ENCODE measurements around the gene FOXP1. TPM values are rescaled to one million over a fixed set of nuclear protein-coding genes. Genes with fewer than 3 reads are reported as not detected.

The FOXP1 gene
- total and polyA plus RNA-seq, 2 of the 13 experiments (the other 11 are each of a cell fraction or from before 2014, with no cell fraction given), result 40.4 to 59.0 TPM

DNA sequence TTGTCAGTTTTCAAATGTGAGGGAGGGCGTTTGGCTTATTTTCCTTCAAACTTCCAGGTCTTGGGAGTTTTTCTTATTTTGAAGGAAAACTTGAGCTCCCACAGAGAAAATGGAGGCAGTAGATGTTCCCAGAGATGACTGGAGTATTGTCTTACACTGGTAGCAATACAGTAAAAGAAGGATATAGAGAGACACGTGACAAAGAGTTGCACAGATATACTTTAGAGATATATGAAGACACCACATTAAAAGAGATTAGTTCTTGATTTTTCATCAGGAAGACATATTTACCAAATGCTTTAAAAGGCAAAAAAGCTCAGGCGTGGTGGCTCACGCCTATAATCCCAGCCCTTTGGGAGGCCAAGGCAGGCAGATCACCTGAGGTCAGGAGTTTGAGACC lies 490.9 kb downstream of the FOXP1 start:
- no TSS peak for BruUV-seq (replicated peaks)
- H3K27ac ChIP-seq (ENCODE audit: extremely low read length, insufficient read depth, low read length), result no peak overlapping the region
- FAIRE-seq (no peak), DNase-seq (ENCODE audit: low spot score) (no peak), ATAC-seq (no peak)
- no peaks in the 10 kb centered on the region for H4K20me1 ChIP-seq (ENCODE audit: insufficient read depth, low read length)
- H3K36me3 ChIP-seq (replicated peaks in 1 of 2; ENCODE audit: control insufficient read depth in 1 of 2, insufficient read depth in 2 of 2, low read length in 2 of 2), result 0 out of 5 replicates have a peak, but pooled peaks cover 0 to 5% of the 10 kb centered on the region in 2 experiments
- CTCF ChIA-PET (ENCODE audit: low intra/inter-chr PET ratio, low total read pairs), result no interaction called here
- H3K9me3 ChIP-seq (ENCODE audit: low read length), result no peaks in the 10 kb centered on the region
- in situ Hi-C loops (cut with HindIII; ENCODE audit: extremely low pct_ligation_motif_present, low pct_unique_long_range_greater_than_20kb), result no loop called here
- H3K9ac ChIP-seq (ENCODE audit: insufficient read depth, low read depth, low read length), result no peak overlapping the region
- TF ChIP-seq ZNF674 (CRISPR knock-in tag; IDR thresholded peaks at IDR 0.05; ENCODE audit: low read depth) (no peak), ZBTB3 (CRISPR knock-in tag; IDR thresholded peaks at IDR 0.05; ENCODE audit: borderline replicate concordance, low read depth) (no peak)
- H3K79me2 ChIP-seq (ENCODE audit: insufficient read depth, low read length), result no peaks in the 10 kb centered on the region
- no peak overlapping the region for H3K4me3 ChIP-seq (replicated peaks in 1 of 3; ENCODE audit: insufficient read depth in 1 of 3, low read depth in 2 of 3, low read length in 3 of 3)
- no peaks in the 10 kb centered on the region for H3K27me3 ChIP-seq (ENCODE audit: control insufficient read depth in 1 of 2, insufficient read depth in 2 of 2, low read length in 2 of 2)
- no peak overlapping the region for H3K4me2 ChIP-seq (ENCODE audit: low read depth, low read length)
- no peak overlapping the region for H2AFZ ChIP-seq (ENCODE audit: low read length)
- WGBS (ENCODE audit: low lambda C conversion rate), result 98% methylated on average over 4 of the region's 4 CpGs
- peaks cover 25% of the 10 kb centered on the region for H3K4me1 ChIP-seq (ENCODE audit: insufficient read depth, low read length)
- POLR2A ChIA-PET, result no interaction called here
- intact Hi-C loops (cut with micrococcal nuclease; ENCODE audit: unreplicated experiment), result no loop called here

DNA sequence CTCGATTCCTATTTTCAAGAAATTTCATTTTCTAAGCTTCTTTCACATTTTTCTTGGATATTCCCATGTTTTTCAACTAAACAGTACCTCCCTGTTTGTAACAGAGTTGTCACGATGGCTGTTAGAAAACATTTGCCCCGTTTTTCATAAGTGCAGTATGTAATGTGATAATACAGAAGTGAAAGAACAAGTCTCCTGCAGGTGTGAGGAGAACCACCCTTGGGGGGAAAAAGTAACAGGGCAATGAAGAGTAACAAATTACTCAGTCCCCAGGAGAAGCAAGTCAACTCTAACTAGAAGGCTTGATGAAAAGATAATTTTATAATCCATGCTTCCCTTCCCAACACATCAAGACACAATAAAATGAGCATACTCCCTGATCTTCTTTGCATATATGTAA lies 493.3 kb downstream of the FOXP1 start:
- no peaks in the 10 kb centered on the region for H3K9me3 ChIP-seq (ENCODE audit: low read length)
- FAIRE-seq, result no peak
- ChIA-PET POLR2A (no interaction called here), CTCF (ENCODE audit: low intra/inter-chr PET ratio, low total read pairs) (no interaction called here)
- H3K79me2 ChIP-seq (ENCODE audit: insufficient read depth, low read length), result no peaks in the 10 kb centered on the region
- H3K4me3 ChIP-seq (replicated peaks in 1 of 3; ENCODE audit: insufficient read depth in 1 of 3, low read depth in 2 of 3, low read length in 3 of 3), result no peak overlapping the region
- intact Hi-C loops (cut with micrococcal nuclease; ENCODE audit: unreplicated experiment) (no loop called here), in situ Hi-C loops (cut with HindIII; ENCODE audit: extremely low pct_ligation_motif_present, low pct_unique_long_range_greater_than_20kb) (no loop called here)
- H3K4me1 ChIP-seq (ENCODE audit: insufficient read depth, low read length), result peaks cover 47% of the 10 kb centered on the region
- H3K27me3 ChIP-seq (ENCODE audit: control insufficient read depth in 1 of 2, insufficient read depth in 2 of 2, low read length in 2 of 2), result no peaks in the 10 kb centered on the region
- no peaks in the 10 kb centered on the region for H4K20me1 ChIP-seq (ENCODE audit: insufficient read depth, low read length)
- H3K9ac ChIP-seq (ENCODE audit: insufficient read depth, low read depth, low read length), result no peak overlapping the region
- H3K4me2 ChIP-seq (ENCODE audit: low read depth, low read length), result no peak overlapping the region
- no peak for ATAC-seq
- no TSS peak for BruUV-seq (replicated peaks)
- WGBS (ENCODE audit: low lambda C conversion rate), result 90% methylated on average over 3 of the region's 3 CpGs
- no peak for DNase-seq (ENCODE audit: low spot score)
- no peak overlapping the region for H3K27ac ChIP-seq (ENCODE audit: extremely low read length, insufficient read depth, low read length)
- no peak for TF ChIP-seq NAIF1 (CRISPR knock-in tag; IDR thresholded peaks at IDR 0.05; ENCODE audit: borderline replicate concordance)
- TF ChIP-seq, protein P1, sequence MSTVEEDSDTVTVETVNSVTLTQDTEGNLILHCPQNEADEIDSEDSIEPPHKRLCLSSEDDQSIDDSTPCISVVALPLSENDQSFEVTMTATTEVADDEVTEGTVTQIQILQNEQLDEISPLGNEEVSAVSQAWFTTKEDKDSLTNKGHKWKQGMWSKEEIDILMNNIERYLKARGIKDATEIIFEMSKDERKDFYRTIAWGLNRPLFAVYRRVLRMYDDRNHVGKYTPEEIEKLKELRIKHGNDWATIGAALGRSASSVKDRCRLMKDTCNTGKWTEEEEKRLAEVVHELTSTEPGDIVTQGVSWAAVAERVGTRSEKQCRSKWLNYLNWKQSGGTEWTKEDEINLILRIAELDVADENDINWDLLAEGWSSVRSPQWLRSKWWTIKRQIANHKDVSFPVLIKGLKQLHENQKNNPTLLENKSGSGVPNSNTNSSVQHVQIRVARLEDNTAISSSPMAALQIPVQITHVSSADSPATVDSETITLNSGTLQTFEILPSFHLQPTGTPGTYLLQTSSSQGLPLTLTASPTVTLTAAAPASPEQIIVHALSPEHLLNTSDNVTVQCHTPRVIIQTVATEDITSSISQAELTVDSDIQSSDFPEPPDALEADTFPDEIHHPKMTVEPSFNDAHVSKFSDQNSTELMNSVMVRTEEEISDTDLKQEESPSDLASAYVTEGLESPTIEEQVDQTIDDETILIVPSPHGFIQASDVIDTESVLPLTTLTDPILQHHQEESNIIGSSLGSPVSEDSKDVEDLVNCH (CRISPR knock-in tag; IDR thresholded peaks at IDR 0.05), result no peak
- TF ChIP-seq, protein P2, sequence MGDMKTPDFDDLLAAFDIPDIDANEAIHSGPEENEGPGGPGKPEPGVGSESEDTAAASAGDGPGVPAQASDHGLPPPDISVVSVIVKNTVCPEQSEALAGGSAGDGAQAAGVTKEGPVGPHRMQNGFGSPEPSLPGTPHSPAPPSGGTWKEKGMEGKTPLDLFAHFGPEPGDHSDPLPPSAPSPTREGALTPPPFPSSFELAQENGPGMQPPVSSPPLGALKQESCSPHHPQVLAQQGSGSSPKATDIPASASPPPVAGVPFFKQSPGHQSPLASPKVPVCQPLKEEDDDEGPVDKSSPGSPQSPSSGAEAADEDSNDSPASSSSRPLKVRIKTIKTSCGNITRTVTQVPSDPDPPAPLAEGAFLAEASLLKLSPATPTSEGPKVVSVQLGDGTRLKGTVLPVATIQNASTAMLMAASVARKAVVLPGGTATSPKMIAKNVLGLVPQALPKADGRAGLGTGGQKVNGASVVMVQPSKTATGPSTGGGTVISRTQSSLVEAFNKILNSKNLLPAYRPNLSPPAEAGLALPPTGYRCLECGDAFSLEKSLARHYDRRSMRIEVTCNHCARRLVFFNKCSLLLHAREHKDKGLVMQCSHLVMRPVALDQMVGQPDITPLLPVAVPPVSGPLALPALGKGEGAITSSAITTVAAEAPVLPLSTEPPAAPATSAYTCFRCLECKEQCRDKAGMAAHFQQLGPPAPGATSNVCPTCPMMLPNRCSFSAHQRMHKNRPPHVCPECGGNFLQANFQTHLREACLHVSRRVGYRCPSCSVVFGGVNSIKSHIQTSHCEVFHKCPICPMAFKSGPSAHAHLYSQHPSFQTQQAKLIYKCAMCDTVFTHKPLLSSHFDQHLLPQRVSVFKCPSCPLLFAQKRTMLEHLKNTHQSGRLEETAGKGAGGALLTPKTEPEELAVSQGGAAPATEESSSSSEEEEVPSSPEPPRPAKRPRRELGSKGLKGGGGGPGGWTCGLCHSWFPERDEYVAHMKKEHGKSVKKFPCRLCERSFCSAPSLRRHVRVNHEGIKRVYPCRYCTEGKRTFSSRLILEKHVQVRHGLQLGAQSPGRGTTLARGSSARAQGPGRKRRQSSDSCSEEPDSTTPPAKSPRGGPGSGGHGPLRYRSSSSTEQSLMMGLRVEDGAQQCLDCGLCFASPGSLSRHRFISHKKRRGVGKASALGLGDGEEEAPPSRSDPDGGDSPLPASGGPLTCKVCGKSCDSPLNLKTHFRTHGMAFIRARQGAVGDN (CRISPR knock-in tag; IDR thresholded peaks at IDR 0.05), result no peak
- no peak for TF ChIP-seq ARHGAP35 (CRISPR knock-in tag; IDR thresholded peaks at IDR 0.05; ENCODE audit: borderline replicate concordance)
- no peak for TF ChIP-seq NFIC (IDR thresholded peaks at IDR 0.05; ENCODE audit: low read length)
- no peak for TF ChIP-seq CBX2 (IDR thresholded peaks at IDR 0.05; ENCODE audit: low read depth, low read length)
- TF ChIP-seq CBX2 (CRISPR knock-in tag; IDR thresholded peaks at IDR 0.05; ENCODE audit: low read depth), result no peak
- TF ChIP-seq, protein P3, sequence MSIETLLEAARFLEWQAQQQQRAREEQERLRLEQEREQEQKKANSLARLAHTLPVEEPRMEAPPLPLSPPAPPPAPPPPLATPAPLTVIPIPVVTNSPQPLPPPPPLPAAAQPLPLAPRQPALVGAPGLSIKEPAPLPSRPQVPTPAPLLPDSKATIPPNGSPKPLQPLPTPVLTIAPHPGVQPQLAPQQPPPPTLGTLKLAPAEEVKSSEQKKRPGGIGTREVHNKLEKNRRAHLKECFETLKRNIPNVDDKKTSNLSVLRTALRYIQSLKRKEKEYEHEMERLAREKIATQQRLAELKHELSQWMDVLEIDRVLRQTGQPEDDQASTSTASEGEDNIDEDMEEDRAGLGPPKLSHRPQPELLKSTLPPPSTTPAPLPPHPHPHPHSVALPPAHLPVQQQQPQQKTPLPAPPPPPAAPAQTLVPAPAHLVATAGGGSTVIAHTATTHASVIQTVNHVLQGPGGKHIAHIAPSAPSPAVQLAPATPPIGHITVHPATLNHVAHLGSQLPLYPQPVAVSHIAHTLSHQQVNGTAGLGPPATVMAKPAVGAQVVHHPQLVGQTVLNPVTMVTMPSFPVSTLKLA (IDR thresholded peaks at IDR 0.05), result no peak
- no peaks in the 10 kb centered on the region for H3K36me3 ChIP-seq (replicated peaks in 1 of 2; ENCODE audit: control insufficient read depth in 1 of 2, insufficient read depth in 2 of 2, low read length in 2 of 2)
- no peak overlapping the region for H2AFZ ChIP-seq (ENCODE audit: low read length)
